HG03060 (cell line): ENCODE data around the gene MRPS31.
A peak's percentile ranks its signal among the peaks of the same experiment; 100 is the strongest.

Experiments used
- ATAC-seq: cut with Tn5 transposase; IDR thresholded peaks from one replicate; pipeline ENCODE4 v1.9.1; 2021; ENCODE audit warnings: low read depth, moderate number of reproducible peaks; ENCODE audit not compliant: unreplicated experiment

MRPS31 gene

GRCh38 chr13:40770934-40771618, at the start of gene MRPS31:
MRPS31 (minus strand) TSS chr13:40771190; CDS start chr13:40771136, 54 bp downstream.
- ATAC-seq = peak; percentile 71

- ATAC-seq = no peak
These were observed 48.9 kb upstream of the MRPS31 start for GRCh38 chr13:40819797-40820315.

GRCh38 chr13:40818926-40819325, 47.9 kb upstream of the MRPS31 start:
- ATAC-seq = no peak

- no peak for ATAC-seq
These were observed 43.8 kb upstream of the MRPS31 start for GRCh38 chr13:40814803-40815202.

GRCh38 chr13:40813667-40814454, 42.9 kb upstream of the MRPS31 start:
- ATAC-seq = no peak

- ATAC-seq = no peak
These were observed 41.9 kb upstream of the MRPS31 start for GRCh38 chr13:40812724-40813445.

GRCh38 chr13:40812102-40812501, 41.1 kb upstream of the MRPS31 start:
- no peak for ATAC-seq

GRCh38 chr13:40809471-40809870, 38.5 kb upstream of the MRPS31 start:
- no peak for ATAC-seq

- ATAC-seq = no peak
These were observed 35.3 kb upstream of the MRPS31 start for GRCh38 chr13:40806241-40806640.

- ATAC-seq = no peak
These were observed 32.3 kb upstream of the MRPS31 start for GRCh38 chr13:40803316-40803715.

GRCh38 chr13:40801255-40802217, 30.5 kb upstream of the MRPS31 start:
- no peak for ATAC-seq

- no peak for ATAC-seq
These were observed 29.6 kb upstream of the MRPS31 start for GRCh38 chr13:40800559-40800958.

GRCh38 chr13:40799508-40799907, 28.5 kb upstream of the MRPS31 start:
- ATAC-seq = no peak

- ATAC-seq = no peak
These were observed 27.4 kb upstream of the MRPS31 start for GRCh38 chr13:40798380-40798779.

GRCh38 chr13:40796649-40797048, 25.7 kb upstream of the MRPS31 start:
- no peak for ATAC-seq

GRCh38 chr13:40794414-40795368, 23.7 kb upstream of the MRPS31 start:
- ATAC-seq = no peak

GRCh38 chr13:40793339-40793738, 22.3 kb upstream of the MRPS31 start:
- no peak for ATAC-seq

GRCh38 chr13:40792284-40793051, 21.5 kb upstream of the MRPS31 start:
- ATAC-seq = no peak
